ENCODE measurements around the gene RAB40A.
"Not testable (repeated sequence)": the region's sequence is repeated elsewhere in the genome, so short reads cannot be mapped to it uniquely, and the experiment has no call there.

RAB40A gene

GRCh38 chrX:103460001-103460755, 59.1 kb downstream of the RAB40A start:
- DNase-seq, result not testable (repeated sequence)

GRCh38 chrX:103453655-103454054, 65.6 kb downstream of the RAB40A start:
- DNase-seq, result peak; percentile 0
